Measurements from ENCODE around the gene HCN2. TPM values are rescaled to one million over a fixed set of nuclear protein-coding genes. Genes with fewer than 3 reads are reported as not detected.
A peak's percentile ranks its signal among the peaks of the same experiment; 100 is the strongest.

The HCN2 gene
- total and polyA plus RNA-seq, 2 of the 13 experiments (the other 11 are each of a cell fraction or from before 2014, with no cell fraction given): 0.01 TPM; not detected in 1

DNA sequence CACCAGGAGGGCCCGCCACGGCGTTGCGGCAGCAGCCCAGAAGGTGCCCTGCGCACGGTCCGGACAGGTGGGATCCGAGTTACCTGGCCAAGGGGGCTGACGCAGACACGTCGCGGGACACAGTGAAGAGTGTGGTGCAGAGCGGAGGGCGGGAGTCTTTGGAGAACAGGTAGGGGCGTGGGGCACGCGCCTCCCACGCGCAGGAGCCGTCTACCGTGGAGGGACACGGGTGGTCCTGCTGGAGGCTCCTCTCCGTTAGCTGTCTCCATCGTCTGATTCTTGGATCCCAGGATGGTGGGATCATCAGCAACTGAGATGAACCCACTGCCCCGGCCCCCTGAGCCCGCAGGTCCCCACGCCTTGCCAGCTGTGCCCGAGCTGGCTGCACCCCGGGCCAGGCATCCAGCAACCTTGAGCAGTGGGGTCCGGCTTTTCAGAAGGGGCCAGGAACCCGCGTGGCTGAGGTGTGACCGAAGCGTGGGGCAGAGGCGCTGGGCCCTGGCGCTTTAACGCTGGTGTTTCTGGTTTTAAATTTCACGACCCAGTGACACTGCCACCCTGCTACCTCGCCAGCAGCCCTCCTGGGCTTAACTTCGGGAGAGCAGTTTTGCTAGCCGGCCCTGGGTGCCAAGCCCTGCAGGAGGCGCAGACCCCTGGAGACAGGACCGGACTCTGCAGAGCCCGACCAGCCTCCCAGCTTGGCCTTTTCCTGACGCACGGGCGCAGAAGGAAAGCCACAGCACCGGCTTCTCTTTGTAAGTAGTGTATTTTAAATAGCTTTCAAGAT is 57.3 kb downstream of the HCN2 start (continued):
- TF ChIP-seq ZNF615 (CRISPR knock-in tag; IDR thresholded peaks at IDR 0.05; ENCODE audit: borderline replicate concordance): no peak
- TF ChIP-seq, protein P1, sequence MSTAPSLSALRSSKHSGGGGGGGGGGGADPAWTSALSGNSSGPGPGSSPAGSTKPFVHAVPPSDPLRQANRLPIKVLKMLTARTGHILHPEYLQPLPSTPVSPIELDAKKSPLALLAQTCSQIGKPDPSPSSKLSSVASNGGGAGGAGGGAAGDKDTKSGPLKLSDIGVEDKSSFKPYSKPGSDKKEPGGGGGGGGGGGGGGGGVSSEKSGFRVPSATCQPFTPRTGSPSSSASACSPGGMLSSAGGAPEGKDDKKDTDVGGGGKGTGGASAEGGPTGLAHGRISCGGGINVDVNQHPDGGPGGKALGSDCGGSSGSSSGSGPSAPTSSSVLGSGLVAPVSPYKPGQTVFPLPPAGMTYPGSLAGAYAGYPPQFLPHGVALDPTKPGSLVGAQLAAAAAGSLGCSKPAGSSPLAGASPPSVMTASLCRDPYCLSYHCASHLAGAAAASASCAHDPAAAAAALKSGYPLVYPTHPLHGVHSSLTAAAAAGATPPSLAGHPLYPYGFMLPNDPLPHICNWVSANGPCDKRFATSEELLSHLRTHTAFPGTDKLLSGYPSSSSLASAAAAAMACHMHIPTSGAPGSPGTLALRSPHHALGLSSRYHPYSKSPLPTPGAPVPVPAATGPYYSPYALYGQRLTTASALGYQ (CRISPR knock-in tag; IDR thresholded peaks at IDR 0.05): no peak
- no peak for TF ChIP-seq MXI1 (IDR thresholded peaks at IDR 0.05; ENCODE audit: borderline replicate concordance, low read depth, low read length)
- no peak for TF ChIP-seq KDM3A (CRISPR knock-in tag; IDR thresholded peaks at IDR 0.05; ENCODE audit: low read depth)
- TF ChIP-seq TAF1 (CRISPR knock-in tag; IDR thresholded peaks at IDR 0.05): no peak
- no peak for TF ChIP-seq ZNF670 (CRISPR knock-in tag; IDR thresholded peaks at IDR 0.05; ENCODE audit: borderline replicate concordance)
- TF ChIP-seq TBX2 (CRISPR knock-in tag; IDR thresholded peaks at IDR 0.05; ENCODE audit: borderline replicate concordance): no peak
- TF ChIP-seq, protein P2, sequence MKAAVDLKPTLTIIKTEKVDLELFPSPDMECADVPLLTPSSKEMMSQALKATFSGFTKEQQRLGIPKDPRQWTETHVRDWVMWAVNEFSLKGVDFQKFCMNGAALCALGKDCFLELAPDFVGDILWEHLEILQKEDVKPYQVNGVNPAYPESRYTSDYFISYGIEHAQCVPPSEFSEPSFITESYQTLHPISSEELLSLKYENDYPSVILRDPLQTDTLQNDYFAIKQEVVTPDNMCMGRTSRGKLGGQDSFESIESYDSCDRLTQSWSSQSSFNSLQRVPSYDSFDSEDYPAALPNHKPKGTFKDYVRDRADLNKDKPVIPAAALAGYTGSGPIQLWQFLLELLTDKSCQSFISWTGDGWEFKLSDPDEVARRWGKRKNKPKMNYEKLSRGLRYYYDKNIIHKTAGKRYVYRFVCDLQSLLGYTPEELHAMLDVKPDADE (CRISPR knock-in tag; IDR thresholded peaks at IDR 0.05): no peak
- TF ChIP-seq NR2F2 (IDR thresholded peaks at IDR 0.05; ENCODE audit: borderline replicate concordance, low read depth): no peak
- TF ChIP-seq ZNF143 (CRISPR knock-in tag; IDR thresholded peaks at IDR 0.05): no peak
- TF ChIP-seq WIZ (CRISPR knock-in tag; IDR thresholded peaks at IDR 0.05): no peak
- TF ChIP-seq, protein P3, sequence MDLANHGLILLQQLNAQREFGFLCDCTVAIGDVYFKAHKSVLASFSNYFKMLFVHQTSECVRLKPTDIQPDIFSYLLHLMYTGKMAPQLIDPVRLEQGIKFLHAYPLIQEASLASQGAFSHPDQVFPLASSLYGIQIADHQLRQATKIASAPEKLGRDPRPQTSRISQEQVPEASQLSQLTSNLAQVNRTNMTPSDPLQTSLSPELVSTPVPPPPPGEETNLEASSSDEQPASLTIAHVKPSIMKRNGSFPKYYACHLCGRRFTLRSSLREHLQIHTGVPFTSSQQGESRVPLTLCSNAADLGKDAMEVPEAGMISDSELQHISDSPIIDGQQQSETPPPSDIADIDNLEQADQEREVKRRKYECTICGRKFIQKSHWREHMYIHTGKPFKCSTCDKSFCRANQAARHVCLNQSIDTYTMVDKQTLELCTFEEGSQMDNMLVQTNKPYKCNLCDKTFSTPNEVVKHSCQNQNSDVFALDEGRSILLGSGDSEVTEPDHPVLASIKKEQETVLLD (CRISPR knock-in tag; IDR thresholded peaks at IDR 0.05; ENCODE audit: low read depth): no peak
- TF ChIP-seq, protein P4, sequence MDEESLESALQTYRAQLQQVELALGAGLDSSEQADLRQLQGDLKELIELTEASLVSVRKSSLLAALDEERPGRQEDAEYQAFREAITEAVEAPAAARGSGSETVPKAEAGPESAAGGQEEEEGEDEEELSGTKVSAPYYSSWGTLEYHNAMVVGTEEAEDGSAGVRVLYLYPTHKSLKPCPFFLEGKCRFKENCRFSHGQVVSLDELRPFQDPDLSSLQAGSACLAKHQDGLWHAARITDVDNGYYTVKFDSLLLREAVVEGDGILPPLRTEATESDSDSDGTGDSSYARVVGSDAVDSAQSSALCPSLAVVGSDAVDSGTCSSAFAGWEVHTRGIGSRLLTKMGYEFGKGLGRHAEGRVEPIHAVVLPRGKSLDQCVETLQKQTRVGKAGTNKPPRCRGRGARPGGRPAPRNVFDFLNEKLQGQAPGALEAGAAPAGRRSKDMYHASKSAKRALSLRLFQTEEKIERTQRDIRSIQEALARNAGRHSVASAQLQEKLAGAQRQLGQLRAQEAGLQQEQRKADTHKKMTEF (CRISPR knock-in tag; IDR thresholded peaks at IDR 0.05): no peak
- no peak for TF ChIP-seq ZNF101 (CRISPR knock-in tag; IDR thresholded peaks at IDR 0.05; ENCODE audit: borderline replicate concordance, low read depth)
- TF ChIP-seq, protein P5, sequence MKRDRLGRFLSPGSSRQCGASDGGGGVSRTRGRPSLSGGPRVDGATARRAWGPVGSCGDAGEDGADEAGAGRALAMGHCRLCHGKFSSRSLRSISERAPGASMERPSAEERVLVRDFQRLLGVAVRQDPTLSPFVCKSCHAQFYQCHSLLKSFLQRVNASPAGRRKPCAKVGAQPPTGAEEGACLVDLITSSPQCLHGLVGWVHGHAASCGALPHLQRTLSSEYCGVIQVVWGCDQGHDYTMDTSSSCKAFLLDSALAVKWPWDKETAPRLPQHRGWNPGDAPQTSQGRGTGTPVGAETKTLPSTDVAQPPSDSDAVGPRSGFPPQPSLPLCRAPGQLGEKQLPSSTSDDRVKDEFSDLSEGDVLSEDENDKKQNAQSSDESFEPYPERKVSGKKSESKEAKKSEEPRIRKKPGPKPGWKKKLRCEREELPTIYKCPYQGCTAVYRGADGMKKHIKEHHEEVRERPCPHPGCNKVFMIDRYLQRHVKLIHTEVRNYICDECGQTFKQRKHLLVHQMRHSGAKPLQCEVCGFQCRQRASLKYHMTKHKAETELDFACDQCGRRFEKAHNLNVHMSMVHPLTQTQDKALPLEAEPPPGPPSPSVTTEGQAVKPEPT (CRISPR knock-in tag; IDR thresholded peaks at IDR 0.05; ENCODE audit: low read depth): no peak
- TF ChIP-seq, protein P6, sequence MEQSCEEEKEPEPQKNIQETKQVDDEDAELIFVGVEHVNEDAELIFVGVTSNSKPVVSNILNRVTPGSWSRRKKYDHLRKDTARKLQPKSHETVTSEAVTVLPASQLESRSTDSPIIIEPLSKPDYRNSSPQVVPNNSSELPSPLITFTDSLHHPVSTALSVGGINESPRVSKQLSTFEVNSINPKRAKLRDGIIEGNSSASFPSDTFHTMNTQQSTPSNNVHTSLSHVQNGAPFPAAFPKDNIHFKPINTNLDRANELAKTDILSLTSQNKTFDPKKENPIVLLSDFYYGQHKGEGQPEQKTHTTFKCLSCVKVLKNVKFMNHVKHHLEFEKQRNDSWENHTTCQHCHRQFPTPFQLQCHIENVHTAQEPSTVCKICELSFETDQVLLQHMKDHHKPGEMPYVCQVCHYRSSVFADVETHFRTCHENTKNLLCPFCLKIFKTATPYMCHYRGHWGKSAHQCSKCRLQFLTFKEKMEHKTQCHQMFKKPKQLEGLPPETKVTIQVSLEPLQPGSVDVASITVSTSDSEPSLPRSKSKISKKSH (CRISPR knock-in tag; IDR thresholded peaks at IDR 0.05; ENCODE audit: borderline replicate concordance): no peak
- TF ChIP-seq HNRNPL (IDR thresholded peaks at IDR 0.05; ENCODE audit: low read depth, low read length): 0 out of 2 replicates have a peak, but pooled peaks have one; percentile 29
- TF ChIP-seq RBFOX2 (IDR thresholded peaks at IDR 0.05; ENCODE audit: low read depth, low read length): peak; percentile 34; the same call in 1 of the 2 replicates
- peak; percentile 24 for TF ChIP-seq RBM22 (optimal IDR thresholded peaks at IDR 0.05; ENCODE audit: low read length)
- no peak for TF ChIP-seq ZMYM2 (CRISPR knock-in tag; IDR thresholded peaks at IDR 0.05)

Data from HepG2 (cell line).